Posterior vena cava (tissue), 2 donors: ENCODE data around the gene SHROOM2. TPM values are rescaled to one million over a fixed set of nuclear protein-coding genes. Genes with fewer than 3 reads are reported as not detected.
"Not testable (repeated sequence)": the region's sequence is repeated elsewhere in the genome, so short reads cannot be mapped to it uniquely, and the experiment has no call there.

ENCODE experiments used
- DNase-seq: peaks from one replicate; pipeline ENCODE4 v3.0.0-alpha.2; 2020; ENCODE audit warnings: low spot score
- intact Hi-C, 2 donors: fragments of 100-400 bp; cut with DNase I; formaldehyde crosslinking; loops; one replicate each; pipeline versions ENCODE4 v1.14.1 to v1.14.2; 2022 to 2023
- total RNA-seq, 2 donors: library from RNA; stranded (reverse); fragmentation: NEBNext Ultra II Directional; extraction: Animal tissue kit (Norgen Biotek cat#: 25700); gene quantifications; one replicate each; pipeline ENCODE4 v1.2.1, GENCODE V29; 2021
- donor health status: DM: yes; HTN: yes; CAD: no.
- donor health status: DM: yes; HTN: yes; CAD: no.

SHROOM2 gene
- total RNA-seq, 2 donors from 2014 or later: 1.2 to 1.8 TPM

- no peak for DNase-seq
- intact Hi-C loops: no loop called here
These were observed 13.3 kb upstream of the SHROOM2 start for GRCh38 chrX:9772943-9773342.

- peak; percentile 11 for DNase-seq
- intact Hi-C loops: no loop called here
These were observed 10.3 kb upstream of the SHROOM2 start for GRCh38 chrX:9775930-9776329.

GRCh38 chrX:9781941-9782340 lies 4.3 kb upstream of the SHROOM2 start:
- DNase-seq: peak; percentile 19
- intact Hi-C loops: no loop called here

DNA sequence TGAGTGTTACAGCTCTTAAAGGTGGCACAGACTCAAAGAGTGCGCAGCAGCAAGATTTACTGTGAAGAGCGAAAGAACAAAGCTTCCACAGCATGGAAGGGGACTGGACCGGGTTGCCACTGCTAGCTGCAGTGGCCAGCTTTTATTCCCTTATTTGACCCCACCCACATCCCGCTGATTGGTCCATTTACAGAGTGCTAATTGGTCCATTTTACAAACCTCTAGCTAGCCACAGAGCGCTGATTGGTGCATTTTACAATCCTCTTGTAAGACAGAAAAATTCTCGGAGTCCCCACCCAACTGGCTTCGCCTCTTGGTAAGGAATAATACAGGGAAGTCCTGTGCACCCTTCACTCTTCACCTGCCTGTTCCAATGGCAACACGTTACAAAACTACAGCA lies 1.9 kb upstream of the SHROOM2 start:
- intact Hi-C loops: no loop called here
- DNase-seq: peak; percentile 1

GRCh38 chrX:9785254-9785943 lies 830 bp upstream of the SHROOM2 start:
- peak; percentile 79 for DNase-seq
- intact Hi-C loops: no loop called here

- intact Hi-C loops: no loop called here
- peak; percentile 63 for DNase-seq
These were observed 788 bp downstream of the SHROOM2 start for GRCh38 chrX:9786798-9787635.

- no peak for DNase-seq
- intact Hi-C loops: no loop called here
These were observed 2.7 kb downstream of the SHROOM2 start for GRCh38 chrX:9788911-9789310.

- no peak for DNase-seq
- intact Hi-C loops: no loop called here
These were observed 3.3 kb downstream of the SHROOM2 start for GRCh38 chrX:9789555-9789954.

DNA sequence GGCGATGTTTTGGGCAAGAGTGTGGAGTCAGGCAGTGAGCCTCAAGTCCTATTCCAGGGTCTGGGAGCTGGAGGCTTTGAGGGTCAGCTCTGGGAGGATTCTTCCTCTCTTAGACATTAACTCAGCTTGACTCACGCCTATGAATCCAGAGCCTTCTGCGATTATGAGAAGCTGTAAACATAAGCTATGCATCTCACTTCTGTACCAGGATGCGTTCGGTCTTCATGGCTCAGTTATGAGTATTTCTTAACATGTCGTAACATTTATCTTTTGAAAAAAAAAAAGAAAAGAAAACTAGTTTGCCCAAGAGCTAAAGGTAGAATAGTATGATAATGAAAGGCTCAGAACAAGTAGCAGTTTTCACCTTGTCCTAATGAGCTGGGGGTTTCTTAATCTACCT lies 4.6 kb downstream of the SHROOM2 start:
- intact Hi-C loops: no loop called here
- DNase-seq: no peak

- intact Hi-C loops: no loop called here
- DNase-seq: peak; percentile 30
These were observed 8.3 kb downstream of the SHROOM2 start for GRCh38 chrX:9794495-9794894.

DNA sequence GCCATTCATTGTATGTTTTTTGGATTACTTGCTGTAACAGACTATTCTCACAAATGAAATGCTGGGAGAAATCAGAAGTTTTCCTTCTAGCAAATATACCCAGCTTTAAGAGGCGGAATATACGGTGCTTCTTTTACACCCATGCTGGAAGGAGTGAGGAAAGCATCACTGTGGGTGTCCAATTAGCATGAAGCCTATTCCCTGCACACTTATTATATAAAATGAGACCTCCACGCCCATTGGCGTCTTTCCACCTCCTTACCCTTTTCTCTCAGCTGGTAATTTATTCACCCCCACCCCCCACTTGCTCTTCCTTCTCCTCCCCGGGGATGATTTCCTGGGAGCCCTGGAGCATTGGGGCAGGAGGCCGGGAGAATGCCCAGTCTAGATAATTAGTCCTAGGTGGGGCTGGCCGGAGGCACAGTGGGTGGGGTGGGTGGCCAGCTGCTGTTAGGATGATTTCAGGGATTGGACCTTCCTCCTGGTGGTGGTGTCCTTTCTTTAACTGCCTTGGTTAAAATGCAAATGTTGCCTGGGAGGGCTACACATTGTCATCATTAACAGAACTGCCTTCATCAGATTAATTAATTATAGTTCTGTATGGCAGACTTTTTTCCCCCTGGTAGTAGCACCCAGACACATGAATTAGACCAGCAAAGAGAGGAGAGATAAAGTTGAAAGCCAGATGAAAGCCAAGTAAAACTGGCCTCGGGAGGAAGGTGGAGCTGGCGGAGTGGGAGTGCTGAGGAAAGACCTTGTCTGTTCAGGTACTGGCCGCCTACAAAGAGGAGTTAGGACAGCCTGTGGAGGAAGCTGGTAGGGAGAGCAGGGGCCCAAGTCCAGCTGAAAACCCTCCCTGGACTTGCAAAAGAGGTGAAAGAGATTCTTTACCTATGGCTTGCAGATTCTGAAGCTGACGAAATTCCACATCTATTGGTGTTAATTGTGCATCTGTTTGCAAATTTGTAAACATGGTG lies 11.4 kb downstream of the SHROOM2 start:
- DNase-seq: peak; percentile 34
- intact Hi-C loops: no loop called here

- no peak for DNase-seq
- intact Hi-C loops: loop anchor here in 1 of 2 donors (10.0 kb wide), 1 partner anchor 208 kb away; no protein-coding TSS in a partner anchor
These were observed 16.5 kb downstream of the SHROOM2 start for GRCh38 chrX:9802737-9803136.

DNA sequence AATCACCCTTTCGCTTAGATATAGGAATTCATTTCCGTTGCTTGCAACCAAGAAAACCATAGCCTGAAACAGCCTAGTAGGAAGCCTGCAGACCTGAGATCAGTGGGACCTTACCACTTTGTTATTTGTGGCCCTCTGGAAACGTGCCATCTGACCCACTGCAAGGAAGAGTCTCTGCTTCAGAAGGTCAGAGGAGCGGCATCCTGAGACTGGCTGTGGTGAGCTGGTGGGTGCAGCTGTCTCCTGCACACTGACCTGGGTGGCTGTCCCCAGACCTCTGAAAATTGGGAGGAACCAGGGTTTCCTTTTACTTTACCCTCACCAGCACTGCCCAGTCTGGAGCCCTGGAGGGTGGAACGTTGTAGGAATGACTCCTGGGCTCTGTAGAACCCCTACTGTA lies 18.2 kb downstream of the SHROOM2 start:
- no peak for DNase-seq
- intact Hi-C loops: loop anchor here in 1 of 2 donors (10.0 kb wide), 1 partner anchor 210 kb away; no protein-coding TSS in a partner anchor

GRCh38 chrX:9805956-9806355 lies 19.7 kb downstream of the SHROOM2 start:
- intact Hi-C loops: loop anchor here in 1 of 2 donors (10.0 kb wide), 1 partner anchor 211 kb away; no protein-coding TSS in a partner anchor

GRCh38 chrX:9807355-9808182 lies 21.3 kb downstream of the SHROOM2 start:
- no peak for DNase-seq

More at GRCh38 chrX:9805956-9806355, 19.7 kb downstream of the SHROOM2 start:
- DNase-seq: no peak

DNA sequence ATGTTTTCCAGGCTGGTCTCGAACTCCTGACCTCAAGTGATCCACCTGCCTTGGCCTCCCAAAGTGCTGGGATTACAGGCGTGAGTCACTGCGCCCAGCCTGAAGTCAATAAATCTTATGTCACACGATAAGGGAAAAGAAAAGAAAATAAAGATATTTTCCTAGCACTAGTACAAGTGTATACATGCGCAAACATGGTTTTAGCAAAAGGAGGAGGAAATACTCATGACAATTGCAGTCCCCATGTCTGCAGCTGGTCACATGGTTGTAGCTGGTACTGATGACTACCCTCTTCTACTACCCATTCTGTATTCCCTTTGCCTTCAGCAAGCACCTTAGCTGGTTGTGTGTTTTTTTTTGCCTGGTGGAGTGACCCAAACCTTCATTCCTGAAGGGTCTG lies 23.6 kb downstream of the SHROOM2 start:
- not testable (repeated sequence) for DNase-seq
- intact Hi-C loops: loop anchor here in 1 of 2 donors (5.0 to 10.0 kb wide), 2 partner anchors 215 to 1292 kb away; no protein-coding TSS in a partner anchor

More at GRCh38 chrX:9807355-9808182, 21.3 kb downstream of the SHROOM2 start:
- intact Hi-C loops: loop anchor here in 1 of 2 donors (10.0 kb wide), 1 partner anchor 213 kb away; no protein-coding TSS in a partner anchor

DNA sequence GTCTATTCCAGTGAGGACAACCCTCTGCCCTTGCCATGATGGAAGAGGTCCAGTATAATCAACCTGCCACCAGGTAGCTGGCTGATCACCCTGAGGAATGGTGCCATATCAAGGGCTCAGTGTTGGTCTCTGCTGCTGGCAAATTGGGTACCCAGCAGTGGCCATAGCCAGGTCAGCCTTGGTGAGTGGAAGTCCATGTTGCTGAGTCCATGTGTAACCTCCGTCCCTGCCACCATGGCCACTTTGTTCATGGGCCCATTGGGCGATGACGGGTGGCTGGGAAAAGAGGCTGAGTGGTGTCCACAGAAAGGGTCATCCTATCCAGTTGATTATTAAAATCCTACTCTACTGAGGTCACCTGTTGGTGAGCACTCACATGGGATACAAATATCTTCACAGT lies 24.9 kb downstream of the SHROOM2 start:
- DNase-seq: not testable (repeated sequence)
- intact Hi-C loops: loop anchor here in 1 of 2 donors (5.0 kb wide), 1 partner anchor 1291 kb away; no protein-coding TSS in a partner anchor

- intact Hi-C loops: no loop called here
- DNase-seq: no peak
These were observed 30.0 kb downstream of the SHROOM2 start for GRCh38 chrX:9816084-9816700.
